ENCODE data around the gene SLC7A1.

SLC7A1 gene

GRCh38 chr13:29489650-29490560 is 105.6 kb downstream of the SLC7A1 start:
- DNase-seq (ENCODE audit: low spot score), result no peak

- no peak for DNase-seq (ENCODE audit: low spot score)
Measured at GRCh38 chr13:29487466-29488454, 107.7 kb downstream of the SLC7A1 start.

- DNase-seq (ENCODE audit: low spot score), result no peak
Measured at GRCh38 chr13:29486551-29486950, 108.9 kb downstream of the SLC7A1 start.

- DNase-seq (ENCODE audit: low spot score), result no peak
Measured at GRCh38 chr13:29484796-29485195, 110.7 kb downstream of the SLC7A1 start.

GRCh38 chr13:29484236-29484635 is 111.3 kb downstream of the SLC7A1 start:
- DNase-seq (ENCODE audit: low spot score), result no peak

- no peak for DNase-seq (ENCODE audit: low spot score)
Measured at GRCh38 chr13:29483623-29484022, 111.9 kb downstream of the SLC7A1 start.

GRCh38 chr13:29483211-29483610 is 112.3 kb downstream of the SLC7A1 start:
- DNase-seq (ENCODE audit: low spot score), result no peak

- no peak for DNase-seq (ENCODE audit: low spot score)
Measured at GRCh38 chr13:29482504-29482903, 113.0 kb downstream of the SLC7A1 start.

GRCh38 chr13:29481603-29482002 is 113.9 kb downstream of the SLC7A1 start:
- no peak for DNase-seq (ENCODE audit: low spot score)

GRCh38 chr13:29480893-29481525 is 114.5 kb downstream of the SLC7A1 start:
- no peak for DNase-seq (ENCODE audit: low spot score)

- DNase-seq (ENCODE audit: low spot score), result no peak
Measured at GRCh38 chr13:29479716-29480492, 115.6 kb downstream of the SLC7A1 start.

- no peak for DNase-seq (ENCODE audit: low spot score)
Measured at GRCh38 chr13:29476046-29476445, 119.4 kb downstream of the SLC7A1 start.

- no peak for DNase-seq (ENCODE audit: low spot score)
Measured at GRCh38 chr13:29474991-29475390, 120.5 kb downstream of the SLC7A1 start.

GRCh38 chr13:29473166-29473565 is 122.3 kb downstream of the SLC7A1 start:
- no peak for DNase-seq (ENCODE audit: low spot score)

GRCh38 chr13:29472332-29472961 is 123.0 kb downstream of the SLC7A1 start:
- DNase-seq (ENCODE audit: low spot score), result peak; percentile 52

GRCh38 chr13:29471551-29471950 is 123.9 kb downstream of the SLC7A1 start:
- DNase-seq (ENCODE audit: low spot score), result no peak

- DNase-seq (ENCODE audit: low spot score), result no peak
Measured at GRCh38 chr13:29465741-29466293, 129.7 kb downstream of the SLC7A1 start.

- no peak for DNase-seq (ENCODE audit: low spot score)
Measured at GRCh38 chr13:29464105-29464679, 131.3 kb downstream of the SLC7A1 start.

GRCh38 chr13:29459813-29460355 is 135.6 kb downstream of the SLC7A1 start:
- DNase-seq (ENCODE audit: low spot score), result no peak
